ENCODE measurements around the gene FZD7.
A peak's percentile ranks its signal among the peaks of the same experiment; 100 is the strongest.

The FZD7 gene

DNA sequence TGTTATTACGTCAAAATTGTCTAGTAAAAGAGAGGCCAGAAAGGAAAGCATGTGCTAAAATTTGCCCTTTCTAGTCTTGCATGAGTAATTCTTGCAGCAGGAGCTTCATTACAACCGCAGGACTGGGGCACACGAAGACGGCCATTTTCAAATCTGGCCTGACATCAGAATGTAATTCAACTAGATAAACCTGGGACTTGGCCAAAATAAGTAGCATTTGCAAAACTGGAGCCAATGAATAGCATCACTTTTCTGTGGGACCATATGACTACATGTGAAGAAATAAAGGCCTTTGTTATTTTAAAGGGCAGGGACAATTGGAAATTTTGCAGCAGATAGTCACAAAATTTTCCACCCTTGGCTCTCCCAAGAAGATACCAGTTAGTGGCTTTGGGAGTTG is 3.0 kb upstream of the FZD7 start:
- no peak overlapping the region for H3K4me3 ChIP-seq (ENCODE audit: low read length)
- peak; percentile 89 for DNase-seq (ENCODE audit: low read depth)
- no peak for TF ChIP-seq CTCF (conservative IDR thresholded peaks at IDR 0.05; ENCODE audit: low read length)

DNA sequence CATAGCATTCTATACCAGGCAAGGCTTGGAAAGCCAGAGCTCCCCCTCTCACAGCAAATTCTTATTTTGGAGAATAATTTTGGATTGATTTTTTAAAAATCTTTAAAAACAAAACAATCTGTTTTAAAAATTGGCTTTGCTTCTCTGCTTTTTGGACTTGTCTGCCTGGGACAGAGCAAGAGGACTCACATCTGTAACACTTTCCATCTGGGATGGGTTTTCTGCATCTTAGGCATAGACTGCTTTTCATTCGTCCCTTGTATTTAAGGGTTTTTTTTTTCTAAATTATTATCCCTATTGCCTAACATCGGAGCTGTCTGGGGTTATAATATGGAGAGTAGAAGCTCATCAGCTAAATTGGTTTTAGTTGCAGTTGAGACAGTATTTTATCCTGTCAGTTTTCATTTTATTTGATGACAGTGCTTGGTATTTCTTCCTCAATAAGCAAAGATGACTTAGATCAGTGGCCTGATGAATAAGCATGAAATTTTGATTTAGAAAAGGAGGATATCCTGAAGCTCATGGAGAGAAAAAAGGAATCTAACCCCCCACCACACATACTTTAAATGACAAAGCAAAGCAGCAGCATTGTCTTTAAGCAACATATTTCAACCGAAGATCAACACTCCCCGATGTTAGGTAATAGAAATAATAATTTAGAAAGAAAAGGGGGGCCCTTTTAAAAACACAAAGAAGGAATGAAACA is 2.3 kb upstream of the FZD7 start:
- DNase-seq (ENCODE audit: low read depth), result no peak
- H3K4me3 ChIP-seq (ENCODE audit: low read length), result peak overlapping the region; percentile 85; the same call in 1 of the 2 replicates
- TF ChIP-seq CTCF (conservative IDR thresholded peaks at IDR 0.05; ENCODE audit: low read length), result no peak

DNA sequence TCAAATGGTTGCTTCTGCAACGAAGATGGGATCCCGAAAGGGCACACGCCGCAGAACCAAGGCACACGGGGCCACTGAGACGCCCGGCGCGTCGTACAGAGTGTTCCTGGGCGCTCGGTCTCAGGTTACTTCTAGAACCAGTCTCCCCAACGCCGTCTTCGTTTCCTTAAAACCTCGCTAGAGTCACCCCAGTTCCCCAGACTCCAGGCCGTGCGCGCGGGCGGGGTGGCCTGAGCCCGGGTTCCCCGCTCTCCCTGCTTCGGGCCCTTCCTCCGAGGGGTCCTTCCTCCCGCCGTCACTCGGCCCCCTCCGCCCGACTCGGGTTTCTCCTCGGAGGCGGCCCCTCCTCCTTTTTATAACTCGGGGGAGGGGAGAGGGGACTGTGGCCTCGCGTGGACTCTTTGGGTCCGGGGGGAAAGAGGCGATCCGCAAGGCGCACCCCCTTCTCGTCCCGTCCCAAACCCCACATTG is 774 bp upstream of the FZD7 start:
- peak overlapping the region; percentile 85 for H3K4me3 ChIP-seq (ENCODE audit: low read length)
- no peak for TF ChIP-seq CTCF (conservative IDR thresholded peaks at IDR 0.05; ENCODE audit: low read length)
- no peak for DNase-seq (ENCODE audit: low read depth)

- H3K4me3 ChIP-seq (ENCODE audit: low read length), result peak overlapping the region; percentile 88
- no peak for DNase-seq (ENCODE audit: low read depth)
- no peak for TF ChIP-seq CTCF (conservative IDR thresholded peaks at IDR 0.05; ENCODE audit: low read length)
These were observed 814 bp downstream of the FZD7 start for GRCh38 chr2:202034249-202035088.

GRCh38 chr2:202035089-202035940 is 1.7 kb downstream of the FZD7 start:
- peak; percentile 61 for TF ChIP-seq CTCF (conservative IDR thresholded peaks at IDR 0.05; ENCODE audit: low read length)
- peak overlapping the region; percentile 88 for H3K4me3 ChIP-seq (ENCODE audit: low read length)
- peak; percentile 82 for DNase-seq (ENCODE audit: low read depth)

DNA sequence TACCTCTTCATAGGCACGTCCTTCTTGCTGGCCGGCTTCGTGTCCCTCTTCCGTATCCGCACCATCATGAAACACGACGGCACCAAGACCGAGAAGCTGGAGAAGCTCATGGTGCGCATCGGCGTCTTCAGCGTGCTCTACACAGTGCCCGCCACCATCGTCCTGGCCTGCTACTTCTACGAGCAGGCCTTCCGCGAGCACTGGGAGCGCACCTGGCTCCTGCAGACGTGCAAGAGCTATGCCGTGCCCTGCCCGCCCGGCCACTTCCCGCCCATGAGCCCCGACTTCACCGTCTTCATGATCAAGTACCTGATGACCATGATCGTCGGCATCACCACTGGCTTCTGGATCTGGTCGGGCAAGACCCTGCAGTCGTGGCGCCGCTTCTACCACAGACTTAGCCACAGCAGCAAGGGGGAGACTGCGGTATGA is 2.3 kb downstream of the FZD7 start:
- no peak for TF ChIP-seq CTCF (conservative IDR thresholded peaks at IDR 0.05; ENCODE audit: low read length)
- H3K4me3 ChIP-seq (ENCODE audit: low read length), result peak overlapping the region; percentile 88
- no peak for DNase-seq (ENCODE audit: low read depth)
